Prostate gland (tissue), 2 donors: Measurements from ENCODE around the gene ARHGAP6. TPM values are rescaled to one million over a fixed set of nuclear protein-coding genes. Genes with fewer than 3 reads are reported as not detected.

Source experiments
- DNase-seq: peaks from one replicate; pipeline ENCODE4 v3.0.0-alpha.2; 2019; ENCODE audit warnings: low spot score
- H3K27ac ChIP-seq, 2 donors: fragments of 200-600 bp; sonication (generic); 2 replicates each; pipeline ENCODE4 v1.5.1; 2017 to 2019
- H3K27me3 ChIP-seq: fragments of 200-600 bp; sonication (generic); replicated peaks from 2 replicates; pipeline ENCODE4 v1.5.1; 2019; ENCODE audit not compliant: insufficient read depth
- H3K36me3 ChIP-seq, 2 donors: fragments of 200-600 bp; sonication (generic); 1 replicate in 1 of 2; 2 replicates in 1 of 2; pipeline versions ENCODE4 v1.5.1 to v1.8.1; 2017 to 2019
- H3K4me1 ChIP-seq: fragments of 200-600 bp; sonication (generic); replicated peaks from 2 replicates; pipeline ENCODE4 v1.5.1; 2019
- H3K4me3 ChIP-seq, 2 donors: fragments of 200-600 bp; sonication (generic); 2 replicates each; pipeline ENCODE4 v1.5.1; 2017 to 2019
- H3K9me3 ChIP-seq: fragments of 200-600 bp; sonication (generic); 2 replicates; pipeline ENCODE4 v1.5.1; 2017
- CTCF ChIP-seq, 4 experiments: fragments of 200-600 bp in 2 of 4; fragments of 450-650 bp in 2 of 4; sonication (generic) in 2 of 4; IDR thresholded peaks; 1 replicate in 3 of 4; 2 replicates in 1 of 4; pipeline ENCODE4 v1.5.1; 2016 to 2019; ENCODE audit warnings: antibody characterized with exemption in 4 of 4, mild to moderate bottlenecking in 2 of 4, moderate library complexity in 2 of 4
- POLR2A ChIP-seq: fragments of 450-650 bp; IDR thresholded peaks from one replicate; pipeline ENCODE4 v1.6.1; 2016; ENCODE audit warnings: antibody characterized with exemption, mild to moderate bottlenecking
- POLR2AphosphoS5 ChIP-seq: sonication (generic); formaldehyde crosslinking; IDR thresholded peaks from one replicate; pipeline ENCODE4 v1.6.1; 2017; ENCODE audit warnings: antibody characterized with exemption
- WGBS: methylation state at CpG from one replicate; pipeline ENCODE4 v1.1.5; 2018; 5-methylcytosine and 5-hydroxymethylcytosine counted together
- intact Hi-C: fragments of 100-400 bp; cut with DNase I; formaldehyde crosslinking; loops from one replicate; pipeline ENCODE4 v1.14.2; 2022
- total RNA-seq, 2 donors: library from RNA; depleted of rRNA; stranded (reverse); fragments of >200 nt; gene quantifications; one replicate each; pipeline ENCODE4 v1.1.0, GENCODE V29; 2016

Gene ARHGAP6
- total RNA-seq, 2 donors from 2014 or later: 72.6 to 73.7 TPM

DNA sequence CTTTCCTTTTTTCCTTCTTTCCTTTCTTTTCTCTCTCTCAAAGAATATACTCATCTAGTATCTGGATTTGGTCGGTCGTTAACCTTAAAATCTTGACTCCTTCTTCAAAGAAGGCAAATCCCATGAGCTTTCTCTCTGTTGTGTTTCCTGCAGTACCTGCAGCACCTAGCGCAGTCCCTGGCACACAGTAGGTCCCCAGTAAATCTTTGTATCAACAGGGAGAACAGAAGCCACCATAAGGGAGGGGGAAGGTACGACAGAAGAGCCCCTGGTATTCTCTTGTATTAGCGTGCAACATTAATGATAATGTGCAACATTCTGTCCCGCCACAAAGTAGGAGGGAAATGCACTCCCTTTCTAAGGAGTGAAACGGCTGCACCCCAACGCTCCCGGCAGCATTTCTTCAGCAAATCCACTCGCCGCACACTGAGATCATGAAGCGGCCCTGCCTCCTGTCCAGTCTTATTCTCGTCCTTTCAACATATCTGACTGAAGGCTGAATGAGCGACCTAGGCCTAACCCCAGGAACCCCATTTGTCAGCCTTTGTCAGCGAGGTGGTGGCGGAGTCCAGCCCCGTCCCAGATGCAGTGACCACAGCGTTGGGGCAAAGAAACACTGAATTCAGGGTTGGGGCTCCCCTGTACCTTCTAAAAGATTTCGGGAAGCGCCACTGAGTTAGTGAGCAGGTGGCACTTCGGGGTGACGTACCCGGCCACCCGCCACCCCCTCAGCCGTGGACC lies 238.8 kb downstream of the ARHGAP6 start:
- no peak for DNase-seq
- 25% methylated on average over 22 of the region's 25 CpGs for WGBS

DNA sequence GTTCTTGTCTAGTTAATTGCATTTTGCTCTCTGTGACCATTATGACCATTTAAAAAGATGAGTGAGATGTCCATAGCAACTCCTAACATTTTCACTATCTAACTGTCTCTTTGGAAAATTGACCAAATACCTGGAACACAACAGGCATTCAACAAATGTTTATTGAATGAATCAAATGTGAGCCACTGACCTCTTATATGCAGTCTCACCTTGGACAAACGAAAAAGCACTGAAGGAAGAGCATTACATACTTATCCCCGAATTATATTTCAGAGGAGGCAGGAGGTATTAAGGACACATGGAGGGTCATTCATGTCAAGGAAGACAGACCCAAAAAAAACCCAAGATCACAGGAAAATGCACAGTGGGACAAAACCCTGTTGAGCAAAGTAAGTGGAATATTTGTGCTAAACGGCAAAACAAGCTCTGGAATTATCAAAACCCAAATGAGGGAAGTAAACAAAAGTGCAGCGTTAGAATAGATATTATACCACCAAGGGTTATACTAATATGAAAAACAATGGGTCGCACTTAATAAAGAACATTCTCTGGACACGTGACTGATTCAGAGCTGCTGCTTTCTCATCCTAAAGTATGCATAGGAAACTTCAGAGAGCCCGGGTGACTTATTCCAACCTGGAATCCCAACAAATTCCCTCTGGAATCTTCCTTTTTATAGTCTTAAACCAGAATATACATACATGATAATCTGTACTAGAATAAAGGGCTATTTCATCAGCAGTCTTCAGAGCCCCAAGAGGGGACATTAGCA lies 240.6 kb downstream of the ARHGAP6 start:
- Histone ChIP-seq H3K27ac (peak overlapping the region; percentile 84 to 85), H3K27me3 (no peaks in the 10 kb centered on the region), H3K4me3 (peak overlapping the region; percentile 8 to 56), H3K36me3 (no peaks in the 10 kb centered on the region), H3K4me1 (no peaks in the 10 kb centered on the region), H3K9me3 (no peaks in the 10 kb centered on the region)
- TF ChIP-seq CTCF (IDR thresholded peaks at IDR 0.05) (no peak), POLR2AphosphoS5 (no peak), POLR2A (no peak)
- intact Hi-C loops: loop anchor here (5.0 kb wide), 1 partner anchor 43 kb away; no protein-coding TSS in a partner anchor
- DNase-seq: no peak
- 67% methylated on average over 7 of the region's 7 CpGs for WGBS

More for the DNA sequence above, 238.8 kb downstream of the ARHGAP6 start:
- Histone ChIP-seq H3K4me3 (peak overlapping the region; percentile 42 to 56), H3K27me3 (no peaks in the 10 kb centered on the region), H3K27ac (peak overlapping the region; percentile 84 to 85), H3K4me1 (no peaks in the 10 kb centered on the region), H3K36me3 (no peaks in the 10 kb centered on the region), H3K9me3 (no peaks in the 10 kb centered on the region)
- TF ChIP-seq CTCF (IDR thresholded peaks at IDR 0.05) (no peak), POLR2AphosphoS5 (no peak), POLR2A (no peak)
- intact Hi-C loops: loop anchor here (5.0 kb wide), 1 partner anchor 45 kb away; no protein-coding TSS in a partner anchor

DNA sequence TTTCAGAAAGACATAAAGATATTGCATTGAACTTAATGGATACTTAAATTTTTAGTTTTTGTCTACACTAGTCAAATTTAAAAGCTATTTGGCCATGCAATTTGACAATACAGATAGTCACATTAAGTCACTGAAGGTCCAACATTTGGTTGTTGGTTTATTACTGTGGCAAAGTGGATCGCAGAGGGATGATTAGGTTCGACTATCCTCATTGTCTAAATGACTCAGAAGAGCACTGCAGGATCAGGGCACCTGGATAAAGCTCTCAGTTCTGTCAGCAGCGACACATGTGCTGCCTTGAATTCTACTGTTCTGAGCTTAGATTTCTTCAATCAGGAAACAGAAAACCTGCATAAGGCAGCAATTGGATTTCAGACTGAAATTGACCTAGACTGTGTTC lies 241.8 kb downstream of the ARHGAP6 start:
- no peaks in the 10 kb centered on the region for H3K9me3 ChIP-seq
- H3K27me3 ChIP-seq: no peaks in the 10 kb centered on the region
- H3K4me1 ChIP-seq: no peaks in the 10 kb centered on the region
- H3K4me3 ChIP-seq: no peak overlapping the region
- intact Hi-C loops: no loop called here
- DNase-seq: no peak
- H3K27ac ChIP-seq: peak overlapping the region; percentile 39 to 57
- no peaks in the 10 kb centered on the region for H3K36me3 ChIP-seq
- TF ChIP-seq POLR2A (no peak), POLR2AphosphoS5 (no peak), CTCF (IDR thresholded peaks at IDR 0.05) (no peak)
- WGBS: 92% methylated on average over 3 of the region's 3 CpGs

- H3K27ac ChIP-seq: peak overlapping the region; percentile 39 to 57
- intact Hi-C loops: no loop called here
- 100% methylated on average over 1 of the region's 1 CpG for WGBS
- no peak for TF ChIP-seq POLR2A
- TF ChIP-seq CTCF (IDR thresholded peaks at IDR 0.05): no peak
- TF ChIP-seq POLR2AphosphoS5: no peak
- H3K27me3 ChIP-seq: no peaks in the 10 kb centered on the region
- no peak for DNase-seq
- no peak overlapping the region for H3K4me3 ChIP-seq
- no peaks in the 10 kb centered on the region for H3K36me3 ChIP-seq
- no peaks in the 10 kb centered on the region for H3K9me3 ChIP-seq
- no peaks in the 10 kb centered on the region for H3K4me1 ChIP-seq
These were observed 242.3 kb downstream of the ARHGAP6 start for GRCh38 chrX:11423362-11423818.
